ENCODE results near the gene LDLRAD4.

The LDLRAD4 gene

DNA sequence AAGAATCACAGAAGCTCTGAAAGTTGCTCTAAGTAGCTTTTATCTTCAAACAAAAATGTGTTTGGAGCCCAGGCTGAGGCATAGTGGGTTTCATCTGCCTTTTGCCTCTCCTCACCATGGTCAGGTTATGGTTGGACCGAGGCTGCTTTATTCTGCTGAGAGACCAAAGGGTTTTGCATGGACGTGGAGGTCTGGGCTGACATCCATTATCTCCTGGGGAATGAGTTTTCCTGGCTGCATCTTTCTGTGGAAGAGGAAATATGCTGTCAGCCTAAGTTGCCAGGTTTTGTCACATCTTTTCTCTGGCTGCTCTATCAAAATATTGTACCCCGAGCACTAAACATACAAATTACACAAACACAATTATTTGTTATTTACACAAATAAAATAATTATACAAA is 223.2 kb downstream of the LDLRAD4 start:
- Histone ChIP-seq H3K36me3 (ENCODE audit: control insufficient read depth in 5 of 5, insufficient read depth in 5 of 5, low read length in 5 of 5) (peaks cover 0 to 9% (median 3%) of the 10 kb centered on the region in 5 donors), H3K4me3 (ENCODE audit: low read depth in 1 of 5, low read length in 5 of 5) (no peak overlapping the region), H3K27me3 (ENCODE audit: control insufficient read depth in 5 of 5, insufficient read depth in 4 of 5, low read length in 5 of 5) (no peaks in the 10 kb centered on the region), H3K9ac (ENCODE audit: low read length in 5 of 5) (no peak overlapping the region), H3K9me3 (ENCODE audit: control insufficient read depth in 5 of 5, low read length in 5 of 5) (no peaks in the 10 kb centered on the region), H3K27ac (ENCODE audit: low read depth, low read length) (no peak overlapping the region), H3K4me1 (ENCODE audit: control insufficient read depth in 5 of 5, insufficient read depth in 5 of 5, low read length in 5 of 5) (peaks cover 0 to 23% (median 10%) of the 10 kb centered on the region in 5 donors)

DNA sequence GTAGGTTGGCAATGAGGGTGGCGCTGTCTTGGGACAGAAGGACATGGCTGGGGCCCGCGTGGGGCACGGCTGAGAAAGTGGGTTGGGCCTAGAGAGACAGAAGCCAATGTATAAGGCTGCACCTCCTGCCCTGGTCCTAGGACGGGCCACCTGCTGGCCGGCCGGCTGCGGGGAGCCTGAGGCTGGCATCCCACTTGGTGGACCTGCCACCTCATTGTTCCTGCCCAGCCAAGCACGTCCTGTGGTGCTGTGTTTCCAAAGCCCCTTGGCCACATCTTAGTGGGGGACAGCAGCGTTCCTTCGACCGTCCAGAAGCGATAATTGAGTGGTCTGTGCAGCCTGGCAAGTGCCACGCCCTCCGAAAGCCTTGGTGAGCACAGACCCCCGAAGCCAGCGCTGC is 223.9 kb downstream of the LDLRAD4 start:
- H3K9ac ChIP-seq (ENCODE audit: low read length in 5 of 5), result no peak overlapping the region
- no peak overlapping the region for H3K27ac ChIP-seq (ENCODE audit: low read depth, low read length)
- H3K4me3 ChIP-seq (ENCODE audit: low read depth in 1 of 5, low read length in 5 of 5), result no peak overlapping the region
- H3K4me1 ChIP-seq (ENCODE audit: control insufficient read depth in 5 of 5, insufficient read depth in 5 of 5, low read length in 5 of 5), result peaks cover 0 to 23% (median 11%) of the 10 kb centered on the region in 5 donors
- H3K27me3 ChIP-seq (ENCODE audit: control insufficient read depth in 5 of 5, insufficient read depth in 4 of 5, low read length in 5 of 5), result no peaks in the 10 kb centered on the region
- H3K36me3 ChIP-seq (ENCODE audit: control insufficient read depth in 5 of 5, insufficient read depth in 5 of 5, low read length in 5 of 5), result peaks cover 0 to 9% (median 3%) of the 10 kb centered on the region in 5 donors
- no peaks in the 10 kb centered on the region for H3K9me3 ChIP-seq (ENCODE audit: control insufficient read depth in 5 of 5, low read length in 5 of 5)

DNA sequence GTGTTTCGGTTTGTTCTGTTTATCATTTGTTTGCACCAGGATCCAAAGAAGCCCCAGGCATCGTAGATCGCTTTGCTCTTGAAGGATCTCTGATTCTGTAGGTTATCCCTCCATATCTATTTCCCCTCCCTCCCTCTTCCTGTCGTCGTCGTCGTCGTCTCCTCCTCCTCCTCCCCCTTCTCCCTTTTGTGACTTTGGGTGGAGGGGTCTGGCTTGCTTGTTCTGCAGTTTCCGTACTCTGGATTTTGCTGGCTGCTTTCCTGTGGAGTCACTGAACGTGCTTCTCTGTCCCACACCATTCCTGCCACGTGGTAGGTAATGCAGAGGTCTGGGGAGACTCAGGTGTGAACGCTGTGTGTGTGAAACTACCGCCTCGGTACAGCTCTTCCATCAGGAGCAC is 225.0 kb downstream of the LDLRAD4 start:
- H3K36me3 ChIP-seq (ENCODE audit: control insufficient read depth in 5 of 5, insufficient read depth in 5 of 5, low read length in 5 of 5), result peaks cover 0 to 9% (median 3%) of the 10 kb centered on the region in 5 donors
- H3K4me3 ChIP-seq (ENCODE audit: low read depth in 1 of 5, low read length in 5 of 5), result no peak overlapping the region
- H3K4me1 ChIP-seq (ENCODE audit: control insufficient read depth in 5 of 5, insufficient read depth in 5 of 5, low read length in 5 of 5), result peaks cover 1 to 29% (median 18%) of the 10 kb centered on the region in 5 donors
- no peaks in the 10 kb centered on the region for H3K9me3 ChIP-seq (ENCODE audit: control insufficient read depth in 5 of 5, low read length in 5 of 5)
- no peak overlapping the region for H3K9ac ChIP-seq (ENCODE audit: low read length in 5 of 5)
- no peaks in the 10 kb centered on the region for H3K27me3 ChIP-seq (ENCODE audit: control insufficient read depth in 5 of 5, insufficient read depth in 4 of 5, low read length in 5 of 5)
- H3K27ac ChIP-seq (ENCODE audit: low read depth, low read length), result no peak overlapping the region

DNA sequence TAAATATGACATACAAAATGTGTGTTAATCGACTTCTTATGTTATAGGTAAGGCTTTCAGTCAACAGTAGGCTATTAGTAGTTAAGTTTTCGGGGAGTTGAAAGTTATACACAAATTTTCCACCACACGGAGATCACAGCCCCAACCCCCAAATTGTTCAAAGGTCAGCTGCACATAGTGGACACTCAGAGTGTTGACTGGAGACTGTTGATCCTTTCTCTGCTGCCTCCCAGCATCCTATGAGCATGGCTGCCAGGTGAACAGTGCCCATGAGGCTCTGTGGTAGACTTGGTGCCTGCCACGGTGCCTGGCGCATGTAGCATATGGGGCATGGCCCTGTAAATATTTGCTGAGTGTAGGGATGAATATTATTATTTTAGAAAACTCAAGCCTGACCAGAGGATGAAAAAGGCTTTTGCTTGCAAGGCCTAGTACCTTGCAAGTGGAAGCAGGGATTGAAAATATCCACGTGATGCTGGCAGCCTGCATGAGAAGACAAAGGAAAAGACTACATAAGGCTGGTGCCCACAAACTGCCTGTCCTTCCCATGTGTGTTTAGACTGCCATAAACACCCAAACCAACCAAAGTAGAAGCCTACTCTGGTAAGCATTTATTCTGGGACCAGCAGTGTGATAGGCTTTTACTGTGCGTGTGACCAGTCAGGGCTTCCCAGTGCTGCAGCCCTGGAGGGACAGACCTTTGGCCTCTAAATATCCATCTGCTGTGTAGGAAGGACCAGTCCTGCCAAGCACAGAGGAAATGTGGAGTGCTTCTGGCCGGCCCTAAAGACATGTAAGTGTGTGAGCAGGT is 226.1 kb downstream of the LDLRAD4 start:
- H3K4me1 ChIP-seq (ENCODE audit: control insufficient read depth in 5 of 5, insufficient read depth in 5 of 5, low read length in 5 of 5), result peaks cover 1 to 29% (median 18%) of the 10 kb centered on the region in 5 donors
- H3K27me3 ChIP-seq (ENCODE audit: control insufficient read depth in 5 of 5, insufficient read depth in 4 of 5, low read length in 5 of 5), result no peaks in the 10 kb centered on the region
- H3K9ac ChIP-seq (ENCODE audit: low read length in 5 of 5), result no peak overlapping the region
- H3K27ac ChIP-seq (ENCODE audit: low read depth, low read length), result no peak overlapping the region
- no peak overlapping the region for H3K4me3 ChIP-seq (ENCODE audit: low read depth in 1 of 5, low read length in 5 of 5)
- no peaks in the 10 kb centered on the region for H3K9me3 ChIP-seq (ENCODE audit: control insufficient read depth in 5 of 5, low read length in 5 of 5)
- peaks cover 0 to 9% (median 1%) of the 10 kb centered on the region in 5 donors for H3K36me3 ChIP-seq (ENCODE audit: control insufficient read depth in 5 of 5, insufficient read depth in 5 of 5, low read length in 5 of 5)

DNA sequence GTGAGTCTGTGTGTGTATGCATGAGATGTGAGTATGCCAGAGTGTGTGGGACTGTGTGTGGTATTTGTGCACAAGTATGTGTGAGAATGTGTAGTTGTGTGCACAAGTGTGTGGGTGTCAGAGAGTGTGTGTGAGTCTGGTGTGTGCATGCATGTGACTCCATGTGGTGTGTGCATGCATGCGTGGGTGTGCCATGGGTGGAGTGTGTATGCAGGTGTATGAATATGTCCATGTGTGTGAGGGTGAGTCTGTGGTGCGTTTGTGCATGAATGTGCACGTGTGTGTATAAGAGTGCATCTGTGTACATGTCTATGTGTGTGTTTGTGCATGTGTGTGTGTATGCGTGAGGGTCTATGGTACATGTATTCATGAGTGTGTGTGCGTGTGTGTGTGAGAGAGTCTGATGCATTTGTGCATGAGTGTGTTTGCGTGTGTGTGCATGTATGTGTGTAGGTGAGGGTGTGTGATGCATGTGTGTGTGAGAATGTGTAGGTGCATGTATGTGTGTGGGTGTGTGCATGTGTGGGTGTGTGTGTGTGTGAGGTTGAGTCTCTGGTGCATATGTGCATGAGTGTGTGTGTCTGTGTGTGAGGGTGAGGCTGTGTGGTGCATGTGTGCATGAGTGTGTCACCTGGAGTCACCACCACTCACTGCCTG is 226.8 kb downstream of the LDLRAD4 start:
- Histone ChIP-seq H3K4me1 (ENCODE audit: control insufficient read depth in 5 of 5, insufficient read depth in 5 of 5, low read length in 5 of 5) (peaks cover 1 to 24% (median 18%) of the 10 kb centered on the region in 5 donors), H3K27ac (ENCODE audit: low read depth, low read length) (no peak overlapping the region)

DNA sequence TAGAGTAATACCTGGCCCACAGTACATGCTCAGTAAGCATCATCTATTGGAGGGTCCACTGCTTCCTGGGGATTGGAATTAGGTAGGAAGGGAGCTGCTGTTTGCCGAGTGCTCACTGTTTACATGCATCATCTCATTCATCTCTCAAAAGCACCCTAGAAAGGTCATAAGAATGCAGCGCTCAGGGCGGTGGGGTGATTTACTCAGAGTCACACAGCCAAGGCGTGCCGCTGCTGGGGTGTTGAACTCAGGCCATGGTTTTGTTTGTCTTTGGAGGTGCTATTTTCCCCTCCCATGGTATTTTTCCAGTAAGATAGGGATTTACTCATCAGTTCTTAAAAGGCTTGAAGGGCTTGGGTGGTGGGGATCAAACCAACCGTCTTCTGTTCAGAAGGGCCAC is 227.5 kb downstream of the LDLRAD4 start:
- no peaks in the 10 kb centered on the region for H3K27me3 ChIP-seq (ENCODE audit: control insufficient read depth in 5 of 5, insufficient read depth in 4 of 5, low read length in 5 of 5)
- H3K36me3 ChIP-seq (ENCODE audit: control insufficient read depth in 5 of 5, insufficient read depth in 5 of 5, low read length in 5 of 5), result peaks cover 0 to 3% (median 0%) of the 10 kb centered on the region in 5 donors
- H3K27ac ChIP-seq (ENCODE audit: low read depth, low read length), result no peak overlapping the region

More for the DNA sequence above, 226.8 kb downstream of the LDLRAD4 start:
- no peak overlapping the region for H3K9ac ChIP-seq (ENCODE audit: low read length in 5 of 5)
- no peaks in the 10 kb centered on the region for H3K9me3 ChIP-seq (ENCODE audit: control insufficient read depth in 5 of 5, low read length in 5 of 5)
- H3K36me3 ChIP-seq (ENCODE audit: control insufficient read depth in 5 of 5, insufficient read depth in 5 of 5, low read length in 5 of 5), result peaks cover 0 to 4% (median 0%) of the 10 kb centered on the region in 5 donors
- H3K4me3 ChIP-seq (ENCODE audit: low read depth in 1 of 5, low read length in 5 of 5), result no peak overlapping the region
- H3K27me3 ChIP-seq (ENCODE audit: control insufficient read depth in 5 of 5, insufficient read depth in 4 of 5, low read length in 5 of 5), result no peaks in the 10 kb centered on the region

DNA sequence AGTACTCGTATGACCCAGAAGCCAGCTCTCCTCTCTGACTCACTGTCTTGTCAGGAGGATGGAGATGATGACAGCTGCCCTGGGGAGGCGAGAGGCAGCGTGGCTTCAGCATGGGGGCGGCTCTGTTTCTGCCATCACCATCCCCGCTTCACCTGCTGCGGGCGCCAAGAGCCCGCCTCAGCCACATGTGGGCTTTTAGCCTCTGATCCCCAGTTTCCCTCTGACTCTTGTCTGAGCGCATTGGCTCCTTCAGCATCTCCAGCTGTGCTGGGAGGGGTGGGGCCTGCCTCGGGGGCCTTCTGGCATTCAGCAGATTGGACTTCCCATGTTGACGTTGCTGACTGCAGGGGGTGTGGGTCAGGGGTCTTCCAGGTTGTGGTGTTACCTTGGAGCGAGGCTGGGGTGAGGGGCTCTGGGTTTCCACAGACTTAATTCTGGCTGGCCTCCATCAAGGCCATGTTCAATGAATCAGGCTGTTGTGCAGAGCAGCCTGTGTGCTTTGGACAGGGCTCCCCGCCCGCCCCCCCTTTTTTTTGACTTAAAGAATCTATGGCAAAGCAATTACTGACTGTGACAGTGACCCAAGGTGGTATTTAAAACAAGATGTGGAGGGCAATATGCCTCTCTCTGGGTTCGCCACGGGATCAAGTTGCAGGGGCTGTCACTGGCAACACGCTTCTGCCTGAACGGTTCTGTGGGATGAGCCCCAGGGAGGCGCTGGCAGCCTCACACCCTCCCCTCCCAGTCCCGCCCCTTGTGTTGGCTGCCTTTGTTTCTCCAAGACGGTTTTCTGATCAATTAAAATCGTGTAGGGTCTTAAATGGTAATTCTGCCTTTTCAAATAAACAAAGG is 228.3 kb downstream of the LDLRAD4 start:
- Histone ChIP-seq H3K27ac (ENCODE audit: low read depth, low read length) (no peak overlapping the region), H3K4me3 (ENCODE audit: low read depth in 1 of 5, low read length in 5 of 5) (no peak overlapping the region), H3K36me3 (ENCODE audit: control insufficient read depth in 5 of 5, insufficient read depth in 5 of 5, low read length in 5 of 5) (peaks cover 0 to 3% (median 0%) of the 10 kb centered on the region in 5 donors), H3K4me1 (ENCODE audit: control insufficient read depth in 5 of 5, insufficient read depth in 5 of 5, low read length in 5 of 5) (peaks cover 7 to 35% (median 31%) of the 10 kb centered on the region in 5 donors), H3K27me3 (ENCODE audit: control insufficient read depth in 5 of 5, insufficient read depth in 4 of 5, low read length in 5 of 5) (no peaks in the 10 kb centered on the region), H3K9ac (ENCODE audit: low read length in 5 of 5) (no peak overlapping the region), H3K9me3 (ENCODE audit: control insufficient read depth in 5 of 5, low read length in 5 of 5) (no peaks in the 10 kb centered on the region)

More for the DNA sequence above, 227.5 kb downstream of the LDLRAD4 start:
- Histone ChIP-seq H3K9me3 (ENCODE audit: control insufficient read depth in 5 of 5, low read length in 5 of 5) (no peaks in the 10 kb centered on the region), H3K4me3 (ENCODE audit: low read depth in 1 of 5, low read length in 5 of 5) (no peak overlapping the region), H3K4me1 (ENCODE audit: control insufficient read depth in 5 of 5, insufficient read depth in 5 of 5, low read length in 5 of 5) (peaks cover 1 to 27% (median 23%) of the 10 kb centered on the region in 5 donors), H3K9ac (ENCODE audit: low read length in 5 of 5) (no peak overlapping the region)

DNA sequence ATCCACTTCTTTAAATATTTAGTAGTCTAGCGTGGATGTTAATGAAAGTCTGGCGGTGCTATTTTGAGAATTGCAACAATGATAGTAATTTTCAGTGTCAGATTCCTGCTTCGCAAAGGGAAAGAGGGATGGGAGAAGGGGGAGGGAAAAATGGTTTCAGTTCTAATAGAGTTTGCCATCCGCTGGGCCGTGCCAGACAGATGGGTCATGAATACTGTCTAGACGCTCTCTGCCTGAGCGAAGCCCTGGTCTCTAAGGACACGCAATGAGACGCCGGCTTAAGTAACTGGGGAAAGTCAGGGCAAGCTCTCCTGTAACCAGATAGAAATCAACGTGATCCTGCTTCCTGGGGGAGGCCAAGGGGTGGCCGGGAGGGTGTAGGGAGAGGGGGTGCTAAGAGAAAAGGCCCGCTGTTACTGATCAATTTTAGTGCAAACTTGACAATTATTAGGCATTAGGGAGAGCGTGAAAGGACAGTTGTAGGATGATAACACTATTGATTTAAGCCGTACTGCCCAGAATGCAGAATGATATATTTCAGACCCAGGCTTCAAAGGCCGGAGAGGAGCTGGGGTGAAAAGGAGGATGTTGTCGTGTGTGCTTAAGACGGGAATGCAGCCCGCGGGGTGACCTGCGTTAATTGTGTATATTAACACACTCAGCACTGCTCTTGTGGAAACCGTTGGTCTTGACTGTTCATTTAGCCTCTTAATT is 229.2 kb downstream of the LDLRAD4 start:
- H3K4me3 ChIP-seq (ENCODE audit: low read depth in 1 of 5, low read length in 5 of 5), result no peak overlapping the region
- H3K4me1 ChIP-seq (ENCODE audit: control insufficient read depth in 5 of 5, insufficient read depth in 5 of 5, low read length in 5 of 5), result peaks cover 7 to 42% (median 36%) of the 10 kb centered on the region in 5 donors

DNA sequence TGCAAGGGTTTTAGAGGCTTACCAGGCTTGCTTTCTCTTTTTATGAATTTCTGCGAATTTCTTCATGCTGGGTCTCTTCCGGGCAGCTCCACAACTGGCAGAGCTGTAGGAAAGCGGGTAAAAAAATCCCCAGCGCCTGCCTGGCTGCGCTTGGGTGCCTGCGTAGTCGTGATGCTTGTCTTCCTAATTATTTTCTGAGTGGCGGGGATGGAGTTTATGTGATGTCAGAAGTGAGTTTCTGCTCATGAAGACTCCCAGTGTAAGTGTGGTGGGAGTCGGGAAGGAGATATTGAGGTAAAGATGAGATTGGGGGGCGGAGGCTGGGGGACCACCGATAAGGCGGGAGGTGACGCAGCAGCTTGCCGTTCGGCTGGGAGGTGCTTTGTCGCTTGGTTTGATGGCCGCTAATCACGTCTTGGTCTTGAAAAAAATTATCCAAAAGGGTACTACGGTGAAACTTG is 229.8 kb downstream of the LDLRAD4 start:
- Histone ChIP-seq H3K4me1 (ENCODE audit: control insufficient read depth in 5 of 5, insufficient read depth in 5 of 5, low read length in 5 of 5) (peaks cover 7 to 42% (median 36%) of the 10 kb centered on the region in 5 donors), H3K9ac (ENCODE audit: low read length in 5 of 5) (no peak overlapping the region), H3K4me3 (ENCODE audit: low read depth in 1 of 5, low read length in 5 of 5) (no peak overlapping the region)

More for the DNA sequence above, 229.2 kb downstream of the LDLRAD4 start:
- Histone ChIP-seq H3K9me3 (ENCODE audit: control insufficient read depth in 5 of 5, low read length in 5 of 5) (no peaks in the 10 kb centered on the region), H3K9ac (ENCODE audit: low read length in 5 of 5) (no peak overlapping the region), H3K27ac (ENCODE audit: low read depth, low read length) (no peak overlapping the region), H3K27me3 (ENCODE audit: control insufficient read depth in 5 of 5, insufficient read depth in 4 of 5, low read length in 5 of 5) (no peaks in the 10 kb centered on the region), H3K36me3 (ENCODE audit: control insufficient read depth in 5 of 5, insufficient read depth in 5 of 5, low read length in 5 of 5) (peaks cover 0 to 3% (median 0%) of the 10 kb centered on the region in 5 donors)

More for the DNA sequence above, 229.8 kb downstream of the LDLRAD4 start:
- peaks cover 0 to 3% (median 0%) of the 10 kb centered on the region in 5 donors for H3K36me3 ChIP-seq (ENCODE audit: control insufficient read depth in 5 of 5, insufficient read depth in 5 of 5, low read length in 5 of 5)
- no peaks in the 10 kb centered on the region for H3K27me3 ChIP-seq (ENCODE audit: control insufficient read depth in 5 of 5, insufficient read depth in 4 of 5, low read length in 5 of 5)
- no peaks in the 10 kb centered on the region for H3K9me3 ChIP-seq (ENCODE audit: control insufficient read depth in 5 of 5, low read length in 5 of 5)
- no peak overlapping the region for H3K27ac ChIP-seq (ENCODE audit: low read depth, low read length)
